A549 (cell line): ENCODE data around the gene CFAP46. TPM values are rescaled to one million over a fixed set of nuclear protein-coding genes. Genes with fewer than 3 reads are reported as not detected.

Source experiments
- ATAC-seq, 2 experiments: fragments of 200-7000 bp in 1 of 2; fragments of >200 bp in 1 of 2; cut with Nextera tagmentation in 1 of 2; cut with Tn5 transposase in 1 of 2; 3 replicates each; pipeline versions ENCODE4 v1.8.0 to v1.9.1; 2018 to 2020; ENCODE audit warnings: mild to moderate bottlenecking in 1 of 2, moderate library complexity in 1 of 2
- CTCF ChIA-PET: fragments of 300-600 bp; sonication (Branson Sonifier 250); formaldehyde crosslinking; extraction: SDS; loops from one replicate; lab custom pipeline; 2021; ENCODE audit warnings: antibody characterized with exemption, inconsistent platforms; lab: Yijun Ruan, JAX
- POLR2A ChIA-PET: fragments of 350-600 bp; formaldehyde crosslinking; extraction: SDS; loops from one replicate; lab custom pipeline; 2021; ENCODE audit warnings: antibody characterized with exemption, inconsistent platforms; lab: Yijun Ruan, JAX
- DNase-seq, 2 experiments: peaks; one replicate each; pipeline versions ENCODE4 v3.0.0 to v3.0.0-alpha.2; 2011 to 2016; ENCODE audit warnings: low read depth in 1 of 2, low spot score in 1 of 2
- FAIRE-seq: peaks from 2 replicates; lab custom pipeline; 2011; peaks lifted over from hg19 to GRCh38; lab: Jason Lieb, UNC
- H3K27ac ChIP-seq, 2 experiments: fragments of >200 bp; sonication (Bioruptor Twin); formaldehyde crosslinking; 3 replicates each; pipeline ENCODE4 v1.5.1; 2016 to 2017
- H3K4me1 ChIP-seq: fragments of >200 bp; sonication (Bioruptor Twin); formaldehyde crosslinking; 3 replicates; pipeline ENCODE4 v1.6.1; 2016
- H3K4me2 ChIP-seq: fragments of >200 bp; sonication (Bioruptor Twin); formaldehyde crosslinking; 3 replicates; pipeline ENCODE4 v1.6.1; 2016
- H3K4me3 ChIP-seq: fragments of >200 bp; sonication (Bioruptor Twin); formaldehyde crosslinking; 3 replicates; pipeline ENCODE4 v1.5.1; 2016
- H3K9me3 ChIP-seq: fragments of >200 bp; sonication (Bioruptor Twin); formaldehyde crosslinking; 3 replicates; pipeline ENCODE4 v1.6.1; 2016
- BHLHE40 ChIP-seq: IDR thresholded peaks from 2 replicates; pipeline ENCODE4 v1.6.1; 2012; ENCODE audit warnings: low read depth, low read length, inconsistent platforms
- CHD2 ChIP-seq: fragments of 150-350 bp; IDR thresholded peaks from 2 replicates; pipeline ENCODE4 v1.6.1; 2014; ENCODE audit warnings: low read length; ENCODE audit not compliant: partially characterized antibody
- EP300 ChIP-seq, 2 experiments: fragments of >200 bp; sonication (Bioruptor Twin); formaldehyde crosslinking; IDR thresholded peaks; 2 replicates in 1 of 2; 3 replicates in 1 of 2; pipeline ENCODE4 v1.6.1; 2016 to 2017
- FOSB ChIP-seq: fragments of 250-450 bp; sonication (Bioruptor Pico); IDR thresholded peaks from 2 replicates; pipeline ENCODE4 v1.5.0; 2020; ENCODE audit warnings: mild to moderate bottlenecking, moderate library complexity
- HEYL ChIP-seq: fragments of 250-450 bp; sonication (Bioruptor Pico); IDR thresholded peaks from 2 replicates; pipeline ENCODE4 v1.8.0; 2021; ENCODE audit warnings: mild to moderate bottlenecking, moderate library complexity
- HOXB5 ChIP-seq: fragments of 250-450 bp; sonication (Bioruptor Pico); IDR thresholded peaks from 2 replicates; pipeline ENCODE4 v1.5.0; 2020; ENCODE audit warnings: mild to moderate bottlenecking, moderate library complexity
- MYC ChIP-seq: IDR thresholded peaks from 2 replicates; pipeline ENCODE4 v1.6.1; 2012; ENCODE audit warnings: mild to moderate bottlenecking, inconsistent platforms, low read length, improper control_type of control experiment, borderline replicate concordance
- PBX3 ChIP-seq: IDR thresholded peaks from 2 replicates; pipeline ENCODE4 v1.6.1; 2012
- POLR2A ChIP-seq: IDR thresholded peaks from 2 replicates; pipeline ENCODE4 v1.6.1; 2012; ENCODE audit warnings: mild to moderate bottlenecking, low read length
- RFX5 ChIP-seq: fragments of 450-650 bp; IDR thresholded peaks from 2 replicates; pipeline ENCODE4 v1.7.1; 2014; ENCODE audit warnings: antibody characterized with exemption, mild to moderate bottlenecking, moderate library complexity
- RNF2 ChIP-seq: fragments of 200-600 bp; sonication (generic); IDR thresholded peaks from 2 replicates; pipeline ENCODE4 v1.6.1; 2016; ENCODE audit warnings: low read depth, mild to moderate bottlenecking, antibody characterized with exemption, moderate library complexity, borderline replicate concordance
- SREBF2 ChIP-seq: fragments of 450-650 bp; IDR thresholded peaks from 2 replicates; pipeline ENCODE4 v1.6.1; 2014; ENCODE audit warnings: mild to moderate bottlenecking, moderate library complexity
- WGBS: methylation state at CpG from one replicate; pipeline ENCODE4 v1.1.6; 2017; ENCODE audit errors: missing lambda C conversion rate; 5-methylcytosine and 5-hydroxymethylcytosine counted together
- polyA plus RNA-seq, 4 experiments: library from polyadenylated mRNA; depleted of rRNA in 3 of 4; stranded (reverse); fragments of >200 nt; fragmentation: RNase III in 1 of 4; extraction: RNeasy Plus Mini Kit Qiagen cat#74134 plus additional on column Dnase treatment in 1 of 4; gene quantifications; 2 replicates in 3 of 4; 3 replicates in 1 of 4; pipeline ENCODE4 v1.2.3, GENCODE V29; 2011 to 2017
- TF ChIP-seq, protein P1 (sequence below): fragments of 250-450 bp; sonication (Bioruptor Pico); IDR thresholded peaks from 2 replicates; pipeline ENCODE4 v1.5.0; 2021; ENCODE audit warnings: mild to moderate bottlenecking, moderate library complexity, borderline replicate concordance

CFAP46 gene
- polyA plus RNA-seq, 2 of the 4 experiments (the other 2 are of a cell fraction) = 0.88 to 1.8 TPM

DNA sequence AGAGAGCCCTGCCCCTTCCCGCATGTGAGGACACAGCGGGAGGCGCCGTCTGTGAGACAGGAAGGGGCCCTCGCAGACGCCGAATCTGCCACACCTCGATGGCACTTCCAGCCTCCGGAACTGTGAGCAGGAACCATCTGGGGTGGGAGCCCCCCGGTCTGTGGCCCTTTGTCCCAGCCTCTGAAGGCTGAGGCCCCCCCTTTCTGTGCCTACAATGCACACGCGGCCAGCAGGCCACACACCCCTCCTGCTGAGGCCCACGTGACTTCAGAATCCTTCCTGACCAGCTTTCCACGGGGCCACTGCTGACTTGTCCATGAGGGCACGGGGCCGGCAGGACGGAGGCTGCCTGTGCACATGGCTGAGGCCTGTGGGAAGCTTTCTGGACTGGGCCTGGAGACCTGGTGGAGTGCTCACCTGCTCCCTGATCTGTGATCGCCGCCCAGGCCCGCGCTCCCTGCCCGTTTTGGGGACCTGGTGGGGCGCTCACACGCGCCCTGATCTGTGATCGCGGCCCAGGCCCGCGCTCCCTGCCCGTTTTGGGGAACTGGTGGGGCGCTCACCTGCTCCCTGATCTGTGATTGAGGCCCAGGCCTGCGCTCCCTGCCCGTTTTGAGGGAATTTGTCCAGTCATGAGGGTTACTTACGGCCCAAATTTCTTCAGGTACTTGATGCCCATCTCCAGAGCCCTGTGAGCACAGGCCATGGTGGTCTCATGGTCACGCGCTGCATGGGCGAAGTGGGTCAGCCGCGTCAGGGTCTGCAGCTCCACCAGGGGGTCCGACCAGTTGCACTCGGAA, 34.3 kb downstream of the CFAP46 start:
- ChIA-PET CTCF (interaction anchor here (1.5 to 2.1 kb wide), 2 partner anchors 32 to 253 kb away, joined by 5 read pairs; no protein-coding TSS in a partner anchor), POLR2A (no interaction called here)
- no peak for TF ChIP-seq EP300 (IDR thresholded peaks at IDR 0.05)
- TF ChIP-seq, all 56 proteins: peak for 0

DNA sequence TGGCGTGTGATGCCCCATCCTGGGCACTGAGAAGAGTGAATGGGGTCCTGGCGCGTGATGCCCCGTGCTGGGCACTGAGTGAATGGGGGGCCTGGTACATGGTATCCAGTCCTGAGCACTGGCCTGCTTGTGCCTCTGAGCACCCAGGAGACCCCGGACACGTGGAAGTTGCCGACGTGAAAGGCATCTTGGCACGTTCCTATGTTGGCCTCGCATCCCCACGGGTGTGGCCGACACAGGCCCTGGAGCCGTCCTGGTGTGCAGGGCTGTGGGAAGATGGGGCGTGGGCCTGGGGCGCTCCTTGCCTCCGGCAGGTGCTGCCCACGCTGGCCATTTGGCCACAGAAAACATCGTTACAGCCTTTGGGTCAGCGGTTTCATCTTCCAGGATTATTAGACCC, 35.5 kb downstream of the CFAP46 start:
- ATAC-seq = no peak
- Histone ChIP-seq H3K4me3 (no peak overlapping the region), H3K4me1 (no peaks in the 10 kb centered on the region), H3K9me3 (peaks cover 12% of the 10 kb centered on the region; the same call in 2 of the 3 replicates), H3K27ac (no peak overlapping the region), H3K4me2 (no peak overlapping the region)
- ChIA-PET CTCF (interaction anchor here (2.1 kb wide), 1 partner anchor 252 kb away, joined by 5 read pairs; no protein-coding TSS in a partner anchor), POLR2A (no interaction called here)
- TF ChIP-seq MYC = no peak
- TF ChIP-seq HOXB5 (CRISPR knock-in tag) = no peak
- TF ChIP-seq PBX3 = no peak
- TF ChIP-seq FOSB (CRISPR knock-in tag) = no peak
- no peak for TF ChIP-seq POLR2A
- TF ChIP-seq SREBF2 = no peak
- TF ChIP-seq, protein P1, sequence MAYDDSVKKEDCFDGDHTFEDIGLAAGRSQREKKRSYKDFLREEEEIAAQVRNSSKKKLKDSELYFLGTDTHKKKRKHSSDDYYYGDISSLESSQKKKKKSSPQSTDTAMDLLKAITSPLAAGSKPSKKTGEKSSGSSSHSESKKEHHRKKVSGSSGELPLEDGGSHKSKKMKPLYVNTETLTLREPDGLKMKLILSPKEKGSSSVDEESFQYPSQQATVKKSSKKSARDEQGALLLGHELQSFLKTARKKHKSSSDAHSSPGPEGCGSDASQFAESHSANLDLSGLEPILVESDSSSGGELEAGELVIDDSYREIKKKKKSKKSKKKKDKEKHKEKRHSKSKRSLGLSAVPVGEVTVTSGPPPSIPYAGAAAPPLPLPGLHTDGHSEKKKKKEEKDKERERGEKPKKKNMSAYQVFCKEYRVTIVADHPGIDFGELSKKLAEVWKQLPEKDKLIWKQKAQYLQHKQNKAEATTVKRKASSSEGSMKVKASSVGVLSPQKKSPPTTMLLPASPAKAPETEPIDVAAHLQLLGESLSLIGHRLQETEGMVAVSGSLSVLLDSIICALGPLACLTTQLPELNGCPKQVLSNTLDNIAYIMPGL (CRISPR knock-in tag) = no peak
- no peak for TF ChIP-seq CHD2
- TF ChIP-seq RNF2 = no peak
- no peak for DNase-seq
- no peak for FAIRE-seq
- WGBS = 69% methylated on average over 17 of the region's 19 CpGs

More for the DNA sequence above, 34.3 kb downstream of the CFAP46 start:
- Histone ChIP-seq H3K9me3 (peaks cover 12% of the 10 kb centered on the region; the same call in 2 of the 3 replicates), H3K4me3 (no peak overlapping the region), H3K27ac (no peak overlapping the region), H3K4me1 (no peaks in the 10 kb centered on the region), H3K4me2 (no peak overlapping the region)
- FAIRE-seq = no peak
- ATAC-seq = no peak
- 75% methylated on average over 28 of the region's 41 CpGs for WGBS
- no peak for DNase-seq

- no peak for DNase-seq
- CTCF ChIA-PET = interaction anchor here (2.0 kb wide), 1 partner anchor 219 kb away, joined by 9 read pairs; no protein-coding TSS in a partner anchor
- TF ChIP-seq BHLHE40 (no peak), HEYL (CRISPR knock-in tag) (no peak), RFX5 (no peak)
- TF ChIP-seq, protein P1 (CRISPR knock-in tag) = no peak
- TF ChIP-seq, all 56 proteins: peak for 0
- WGBS = 70% methylated on average over 14 of the region's 15 CpGs
- Histone ChIP-seq H3K27ac (no peak overlapping the region), H3K4me1 (no peaks in the 10 kb centered on the region), H3K4me3 (no peak overlapping the region), H3K9me3 (peaks cover 15% of the 10 kb centered on the region; the same call in 2 of the 3 replicates), H3K4me2 (no peak overlapping the region)
- FAIRE-seq (no peak), ATAC-seq (no peak)
- POLR2A ChIA-PET = no interaction called here
These were observed 36.3 kb downstream of the CFAP46 start for GRCh38 chr10:132906106-132906505.
